Duodenal mucosa (tissue), 2 donors: ENCODE measurements around the gene TRIM67.
"Not testable (repeated sequence)": the region's sequence is repeated elsewhere in the genome, so short reads cannot be mapped to it uniquely, and the experiment has no call there.

Experiments used
- H3K27ac ChIP-seq: one replicate; pipeline ENCODE4 v1.7.0; 2013; ENCODE audit warnings: low read depth, low read length
- H3K27me3 ChIP-seq, 2 donors: one replicate each; pipeline ENCODE4 v1.7.0; 2013; ENCODE audit warnings: low read length in 2 of 2, control low read depth in 1 of 2; ENCODE audit not compliant: insufficient read depth in 2 of 2, control insufficient read depth in 1 of 2
- H3K36me3 ChIP-seq, 2 donors: one replicate each; pipeline ENCODE4 v1.7.0; 2013; ENCODE audit warnings: low read length in 2 of 2, control low read depth in 1 of 2; ENCODE audit not compliant: insufficient read depth in 2 of 2, control insufficient read depth in 1 of 2
- H3K4me1 ChIP-seq, 2 donors: one replicate each; pipeline ENCODE4 v1.7.0; 2013; ENCODE audit warnings: low read length in 2 of 2, control low read depth in 1 of 2; ENCODE audit not compliant: insufficient read depth in 2 of 2, control insufficient read depth in 1 of 2
- H3K4me3 ChIP-seq, 2 donors: one replicate each; pipeline ENCODE4 v1.7.0; 2013; ENCODE audit warnings: low read length in 2 of 2, low read depth in 1 of 2
- H3K9ac ChIP-seq, 2 donors: one replicate each; pipeline ENCODE4 v1.7.0; 2013; ENCODE audit warnings: low read length in 2 of 2, low read depth in 1 of 2
- H3K9me3 ChIP-seq, 2 donors: one replicate each; pipeline ENCODE4 v1.7.0; 2013; ENCODE audit warnings: low read length in 2 of 2, control low read depth in 1 of 2; ENCODE audit not compliant: control insufficient read depth in 1 of 2

Gene TRIM67

DNA sequence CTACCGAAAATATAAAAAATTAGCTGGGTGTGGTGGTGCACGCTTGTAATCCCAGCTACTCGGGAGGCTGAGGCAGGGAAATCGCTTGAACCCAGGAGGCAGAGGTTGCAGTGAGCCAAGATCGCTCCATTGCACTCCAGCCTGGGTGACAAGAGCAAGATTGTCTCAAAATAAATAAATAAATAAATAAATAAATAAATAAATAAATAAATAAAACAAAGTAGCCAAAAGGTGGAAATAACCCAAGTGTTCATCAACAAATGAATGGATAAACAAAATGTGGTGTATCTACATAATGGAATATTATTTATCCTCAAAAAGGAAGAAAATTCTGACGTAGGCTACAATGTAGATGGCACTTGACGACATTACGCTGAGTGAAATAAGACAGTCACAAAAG lies 29.3 kb upstream of the TRIM67 start:
- not testable (repeated sequence) for H3K4me1 ChIP-seq, H3K9me3 ChIP-seq, H3K9ac ChIP-seq, H3K27me3 ChIP-seq, H3K36me3 ChIP-seq, H3K27ac ChIP-seq, H3K4me3 ChIP-seq

DNA sequence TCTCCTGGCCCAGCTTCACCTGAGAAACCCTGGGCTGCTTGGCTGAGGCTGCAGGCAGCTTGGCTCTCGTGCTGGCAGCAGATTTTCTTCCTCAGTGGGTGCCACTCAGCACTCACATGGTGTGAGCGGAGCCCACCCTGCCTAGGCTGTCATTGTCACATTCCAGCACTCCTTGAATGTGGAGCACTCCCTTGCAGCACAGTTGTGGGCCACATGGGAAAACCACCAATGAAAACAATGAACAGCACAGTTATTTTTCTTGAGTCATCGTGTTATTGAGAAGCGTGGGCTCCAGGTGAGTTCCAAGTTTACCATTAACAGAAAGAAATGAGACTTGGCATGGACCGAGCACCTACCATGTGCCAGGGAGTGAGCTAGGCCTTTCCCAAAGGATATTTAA lies 27.2 kb upstream of the TRIM67 start:
- Histone ChIP-seq H3K9me3 (no peaks in the 10 kb centered on the region), H3K36me3 (no peaks in the 10 kb centered on the region), H3K4me3 (no peak overlapping the region), H3K27ac (no peak overlapping the region), H3K27me3 (no peaks in the 10 kb centered on the region), H3K9ac (no peak overlapping the region), H3K4me1 (no peaks in the 10 kb centered on the region)

DNA sequence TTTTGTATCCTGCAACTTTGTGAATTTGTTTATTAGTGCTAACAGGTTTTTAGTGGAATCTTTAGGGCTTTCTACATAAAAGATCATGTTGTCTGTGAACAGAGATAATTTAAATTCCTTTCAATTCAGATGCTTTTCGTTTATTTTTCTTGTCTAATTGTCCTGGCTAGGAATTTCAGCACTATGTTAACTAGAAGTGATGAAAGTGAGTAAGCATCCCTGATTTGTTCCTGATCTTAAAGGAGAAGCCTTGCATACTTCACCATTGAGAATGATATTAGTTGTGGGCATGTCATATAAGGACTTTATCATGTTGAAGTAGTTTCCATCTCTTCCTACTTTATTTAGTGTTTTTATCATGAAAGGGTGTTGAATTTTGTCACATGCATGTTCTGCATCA lies 23.6 kb upstream of the TRIM67 start:
- Histone ChIP-seq H3K9me3 (no peaks in the 10 kb centered on the region), H3K4me1 (no peaks in the 10 kb centered on the region), H3K9ac (no peak overlapping the region), H3K27me3 (no peaks in the 10 kb centered on the region), H3K36me3 (no peaks in the 10 kb centered on the region), H3K27ac (no peak overlapping the region), H3K4me3 (no peak overlapping the region)

DNA sequence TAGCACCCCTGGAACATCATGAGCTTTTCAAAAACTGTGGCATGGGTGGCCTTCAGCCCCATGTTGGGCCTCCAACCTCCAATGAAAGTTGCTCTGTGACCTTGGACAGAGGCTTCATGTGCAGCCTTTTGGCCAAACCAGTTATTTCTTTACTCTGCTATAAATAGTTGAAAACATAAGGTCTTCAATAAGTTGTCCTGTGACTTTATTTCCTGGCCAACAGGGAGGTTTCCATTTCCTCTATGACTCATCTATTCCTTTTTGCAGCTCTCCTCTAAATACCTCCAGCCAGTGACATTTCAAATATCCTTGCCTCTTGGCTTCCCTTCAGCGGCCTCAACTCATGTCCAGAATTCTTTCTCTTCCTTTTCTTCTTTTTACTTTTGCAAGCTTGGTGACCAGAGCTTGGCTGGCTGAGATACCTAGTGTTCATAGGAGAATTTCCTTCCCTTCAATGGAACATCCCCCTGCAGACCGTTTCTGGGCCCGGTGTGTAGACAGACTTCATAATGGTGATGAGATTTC lies 22.7 kb upstream of the TRIM67 start:
- Histone ChIP-seq H3K4me1 (no peaks in the 10 kb centered on the region), H3K27ac (no peak overlapping the region), H3K4me3 (no peak overlapping the region), H3K9me3 (no peaks in the 10 kb centered on the region), H3K27me3 (no peaks in the 10 kb centered on the region), H3K36me3 (no peaks in the 10 kb centered on the region), H3K9ac (no peak overlapping the region)

DNA sequence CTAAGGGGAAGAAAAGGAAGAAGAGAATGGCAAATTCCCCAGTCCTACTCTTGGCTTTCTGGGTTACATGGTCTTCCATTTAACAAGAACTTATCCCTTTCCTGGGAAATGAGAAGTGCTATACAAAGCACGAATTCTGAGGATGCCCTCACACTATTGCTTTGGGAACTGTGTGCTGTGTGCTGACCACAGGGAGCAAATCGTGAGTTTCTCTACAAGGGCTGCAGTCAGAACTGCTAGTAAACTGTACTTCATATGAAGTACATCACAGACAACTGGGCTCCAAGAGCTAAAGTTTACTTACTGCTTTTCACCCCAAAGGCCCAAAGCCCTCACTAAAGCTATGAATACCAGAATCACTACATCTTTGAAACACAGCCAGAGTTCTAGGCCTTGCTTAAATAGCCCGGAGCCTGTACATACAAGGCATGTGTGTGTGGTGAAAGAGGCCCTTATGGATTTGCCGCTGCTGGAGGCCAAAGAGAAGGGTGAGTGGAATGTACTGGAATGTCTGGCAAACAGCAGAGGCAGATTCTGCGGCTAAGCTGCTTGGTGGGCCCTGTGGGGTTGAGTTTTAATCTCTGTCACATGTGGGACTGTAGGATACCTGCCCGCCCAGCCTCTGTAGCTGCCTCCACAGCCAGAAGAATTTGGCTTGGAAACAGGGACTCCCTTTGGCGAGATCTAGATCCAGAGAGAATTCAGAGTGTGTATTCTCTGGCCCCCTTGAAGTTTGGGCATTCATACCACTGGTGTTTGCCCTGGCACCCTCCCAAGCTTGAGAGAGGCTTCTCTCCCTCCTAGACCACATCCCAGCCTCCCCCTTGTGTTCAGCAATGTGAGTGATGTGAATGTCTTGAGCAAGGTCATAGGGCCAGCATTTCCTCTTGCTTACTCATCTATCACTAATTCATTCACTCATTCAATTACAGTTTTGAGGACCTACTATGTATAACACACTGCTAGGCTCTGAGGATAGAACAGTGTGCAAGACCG lies 21.9 kb upstream of the TRIM67 start:
- Histone ChIP-seq H3K27ac (no peak overlapping the region), H3K9me3 (no peaks in the 10 kb centered on the region), H3K27me3 (no peaks in the 10 kb centered on the region), H3K9ac (no peak overlapping the region), H3K4me1 (no peaks in the 10 kb centered on the region), H3K36me3 (no peaks in the 10 kb centered on the region), H3K4me3 (no peak overlapping the region)

DNA sequence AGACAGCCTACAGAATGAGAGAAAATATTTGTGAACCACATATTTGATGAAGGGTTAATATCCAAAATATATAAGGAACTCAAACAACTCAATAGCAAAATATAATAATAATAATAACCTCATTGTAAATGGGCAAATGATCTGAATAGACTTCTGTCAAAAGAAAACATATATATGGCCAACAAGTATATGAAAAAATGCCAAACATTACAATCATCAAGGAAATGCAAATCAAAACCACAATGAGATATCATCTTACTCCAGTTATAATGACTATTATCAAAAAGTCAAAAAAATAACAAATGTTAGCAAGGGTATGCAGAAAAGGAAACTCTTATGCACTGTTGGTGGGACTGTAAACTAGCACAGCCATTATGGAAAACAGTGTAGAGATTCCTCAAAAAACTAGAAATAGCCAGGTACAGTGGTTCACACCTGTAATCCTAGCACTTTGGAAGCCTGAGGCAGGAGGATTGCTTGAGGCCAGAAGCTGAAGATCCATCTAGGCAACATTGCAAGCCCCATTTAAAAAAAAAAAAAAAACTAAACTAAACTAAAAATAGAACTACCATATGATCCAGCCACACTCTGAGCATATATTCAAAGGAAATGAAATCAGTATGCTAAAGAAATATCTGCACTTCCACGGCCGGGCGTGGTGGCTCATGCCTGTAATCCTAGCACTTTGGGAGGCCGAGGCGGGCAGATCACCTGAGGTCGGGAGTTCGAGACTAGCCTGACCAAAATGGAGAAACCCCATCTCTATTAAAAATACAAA lies 17.3 kb upstream of the TRIM67 start:
- H3K9me3 ChIP-seq = no peaks in the 10 kb centered on the region
- no peak overlapping the region for H3K27ac ChIP-seq
- H3K9ac ChIP-seq = no peak overlapping the region
- H3K4me3 ChIP-seq = no peak overlapping the region
- H3K27me3 ChIP-seq = peaks cover 0 to 2% of the 10 kb centered on the region in 2 donors
- no peaks in the 10 kb centered on the region for H3K36me3 ChIP-seq
- no peaks in the 10 kb centered on the region for H3K4me1 ChIP-seq

DNA sequence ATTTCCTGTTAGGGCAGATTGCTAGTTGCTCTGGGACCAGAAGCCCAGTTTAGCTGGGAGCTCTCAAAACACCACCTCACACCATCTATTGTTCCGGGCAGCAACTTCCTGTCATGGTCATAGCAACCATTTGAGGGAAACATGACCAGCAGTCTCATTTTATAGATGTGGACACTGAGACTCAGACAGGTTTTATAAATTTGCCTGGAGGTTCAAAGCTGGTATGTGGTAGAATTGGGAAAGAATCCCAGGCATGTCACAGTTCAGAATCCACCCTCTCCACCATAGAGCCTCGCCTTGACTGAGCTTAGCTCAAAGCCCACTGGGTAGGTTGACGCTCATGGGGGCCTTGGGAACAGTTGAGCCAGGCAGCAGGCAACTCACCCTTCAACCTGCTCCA lies 14.0 kb upstream of the TRIM67 start:
- Histone ChIP-seq H3K27ac (no peak overlapping the region), H3K4me3 (no peak overlapping the region), H3K4me1 (no peaks in the 10 kb centered on the region), H3K9ac (no peak overlapping the region), H3K36me3 (no peaks in the 10 kb centered on the region), H3K9me3 (peaks cover 0 to 9% of the 10 kb centered on the region in 2 donors), H3K27me3 (peaks cover 0 to 2% of the 10 kb centered on the region in 2 donors)

DNA sequence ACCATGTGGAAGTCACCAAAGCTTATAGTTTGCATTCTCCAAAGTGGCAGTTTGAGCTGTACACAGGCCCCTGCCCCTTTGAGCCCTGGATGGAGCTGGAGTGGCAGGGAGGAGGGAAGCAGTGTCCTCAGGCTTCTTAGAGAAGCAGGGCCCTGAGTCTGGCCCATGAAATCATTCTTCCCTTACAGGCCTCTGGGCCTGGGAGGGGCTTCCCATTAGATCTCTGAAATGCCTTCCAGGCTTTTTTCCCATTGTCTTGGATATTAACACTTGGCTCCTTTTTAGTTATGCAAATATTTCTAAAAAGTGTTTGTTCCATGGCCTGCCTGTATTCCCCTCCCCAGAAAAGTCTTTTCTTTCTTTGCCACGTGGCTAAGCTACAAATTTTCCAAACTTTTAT lies 10.0 kb upstream of the TRIM67 start:
- no peaks in the 10 kb centered on the region for H3K36me3 ChIP-seq
- no peak overlapping the region for H3K4me3 ChIP-seq
- no peak overlapping the region for H3K9ac ChIP-seq
- H3K9me3 ChIP-seq = peaks cover 0 to 9% of the 10 kb centered on the region in 2 donors
- peaks cover 2 to 3% of the 10 kb centered on the region in 2 donors for H3K27me3 ChIP-seq
- no peak overlapping the region for H3K27ac ChIP-seq
- H3K4me1 ChIP-seq = no peaks in the 10 kb centered on the region

DNA sequence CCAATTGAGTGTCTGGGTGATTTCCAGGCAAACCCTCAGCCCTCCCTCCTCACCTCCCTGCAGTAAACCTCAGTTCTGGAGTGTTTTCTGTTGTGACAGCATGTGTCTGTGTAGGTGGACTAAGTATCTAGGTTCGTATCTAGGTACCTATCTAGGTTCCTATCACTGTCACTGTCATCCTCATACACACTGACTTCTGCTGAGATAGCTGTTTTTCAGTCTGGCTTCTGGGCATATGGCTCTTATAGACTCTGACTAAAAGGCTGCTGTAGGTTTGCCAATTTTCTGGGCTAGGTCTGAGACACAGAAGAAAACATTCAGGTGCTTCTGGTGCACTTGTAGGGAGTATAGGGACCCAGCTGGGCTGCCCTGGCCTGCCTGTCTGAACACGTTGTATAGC lies 8.1 kb upstream of the TRIM67 start:
- Histone ChIP-seq H3K36me3 (no peaks in the 10 kb centered on the region), H3K27me3 (peaks cover 0 to 14% of the 10 kb centered on the region in 2 donors), H3K27ac (no peak overlapping the region), H3K4me3 (no peak overlapping the region), H3K9me3 (peaks cover 0 to 9% of the 10 kb centered on the region in 2 donors), H3K9ac (no peak overlapping the region), H3K4me1 (no peaks in the 10 kb centered on the region)

DNA sequence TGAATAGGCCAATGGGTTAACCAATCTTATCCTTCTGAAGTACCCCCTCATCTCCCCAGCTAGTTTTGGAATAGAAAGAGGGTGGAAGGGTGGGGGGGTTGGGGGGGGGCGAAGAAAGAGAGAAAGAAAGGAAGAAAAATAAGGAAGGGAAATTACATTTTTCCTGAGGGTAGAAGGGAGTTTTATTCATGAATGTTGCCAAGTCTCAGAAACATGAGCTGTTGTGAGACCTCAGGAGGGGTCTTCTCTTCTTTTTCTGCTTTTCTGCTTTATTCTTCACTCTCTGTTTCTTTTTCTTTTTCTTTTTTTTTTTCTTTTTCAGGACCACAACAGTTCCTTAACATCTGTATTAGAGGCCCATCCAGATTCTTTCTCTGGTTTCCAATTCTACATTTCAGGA lies 6.0 kb upstream of the TRIM67 start:
- no peak overlapping the region for H3K9ac ChIP-seq
- H3K4me3 ChIP-seq = no peak overlapping the region
- H3K9me3 ChIP-seq = peaks cover 0 to 9% of the 10 kb centered on the region in 2 donors
- H3K27me3 ChIP-seq = peaks cover 12 to 32% of the 10 kb centered on the region in 2 donors
- H3K4me1 ChIP-seq = no peaks in the 10 kb centered on the region
- no peak overlapping the region for H3K27ac ChIP-seq
- H3K36me3 ChIP-seq = no peaks in the 10 kb centered on the region
